GF-D8 (cell line): ENCODE results near the gene TNFRSF25.
"Not testable (repeated sequence)": the region's sequence is repeated elsewhere in the genome, so short reads cannot be mapped to it uniquely, and the experiment has no call there.

Experiments used
- DNase-seq: peaks from one replicate; lab custom pipeline; 2025; lab: John Stamatoyannopoulos, UW

TNFRSF25 gene

GRCh38 chr1:6453895-6454855 is 11.8 kb downstream of the TNFRSF25 start:
- DNase-seq = not testable (repeated sequence)

- DNase-seq = no peak
Observed at GRCh38 chr1:6450943-6451373, 15.0 kb downstream of the TNFRSF25 start.

GRCh38 chr1:6450486-6450885 is 15.5 kb downstream of the TNFRSF25 start:
- DNase-seq = not testable (repeated sequence)

- no peak for DNase-seq
Observed at GRCh38 chr1:6450005-6450450, 15.9 kb downstream of the TNFRSF25 start.

- DNase-seq = no peak
Observed at GRCh38 chr1:6448749-6449631, 17.0 kb downstream of the TNFRSF25 start.

- DNase-seq = no peak
Observed at GRCh38 chr1:6447818-6448748, 17.9 kb downstream of the TNFRSF25 start.

GRCh38 chr1:6447016-6447817 is 18.8 kb downstream of the TNFRSF25 start:
- DNase-seq = no peak

GRCh38 chr1:6446665-6447015 is 19.3 kb downstream of the TNFRSF25 start:
- DNase-seq = no peak

- not testable (repeated sequence) for DNase-seq
Observed at GRCh38 chr1:6445929-6446328, 20.0 kb downstream of the TNFRSF25 start.

GRCh38 chr1:6445062-6445763 is 20.8 kb downstream of the TNFRSF25 start:
- DNase-seq = no peak

GRCh38 chr1:6444377-6444776 is 21.6 kb downstream of the TNFRSF25 start:
- no peak for DNase-seq

- no peak for DNase-seq
Observed at GRCh38 chr1:6443339-6444115, 22.4 kb downstream of the TNFRSF25 start.

GRCh38 chr1:6441586-6441985 is 24.4 kb downstream of the TNFRSF25 start:
- no peak for DNase-seq

- DNase-seq = no peak
Observed at GRCh38 chr1:6440198-6441126, 25.5 kb downstream of the TNFRSF25 start.

GRCh38 chr1:6438047-6438525 is 27.9 kb downstream of the TNFRSF25 start:
- no peak for DNase-seq

- DNase-seq = not testable (repeated sequence)
Observed at GRCh38 chr1:6437012-6437700, 28.8 kb downstream of the TNFRSF25 start.

GRCh38 chr1:6436277-6436676 is 29.7 kb downstream of the TNFRSF25 start:
- DNase-seq = not testable (repeated sequence)
